HCT116 (cell line): ENCODE measurements around the gene ZNF516. TPM values are rescaled to one million over a fixed set of nuclear protein-coding genes. Genes with fewer than 3 reads are reported as not detected.

ENCODE experiments used
- ATAC-seq: fragments of 200-7000 bp; cut with Tn5 transposase; 2 replicates; pipeline ENCODE4 v1.9.1; 2020; ENCODE audit warnings: mild to moderate bottlenecking, moderate library complexity
- BruUV-seq: library from RNA; stranded (reverse); fragments of 400-500 nt; replicated peaks from 2 replicates; lab custom pipeline; 2021; lab: Mats Ljungman, UMichigan
- CTCF ChIA-PET: fragments of 300-600 bp; sonication (Branson Sonifier 250); formaldehyde crosslinking; loops from one replicate; lab custom pipeline; 2021; ENCODE audit warnings: antibody characterized with exemption; lab: Charles Lee
- POLR2A ChIA-PET: fragments of 300-600, 350-600 bp; sonication (Branson Sonifier 250); formaldehyde crosslinking; loops from one replicate; lab custom pipeline; 2021; ENCODE audit warnings: antibody characterized with exemption; lab: Charles Lee
- RAD21 ChIA-PET, 2 experiments: fragments of 300-600 bp; sonication (Branson Sonifier 250); formaldehyde crosslinking; loops; one replicate each; lab custom pipeline; 2023; ENCODE audit warnings: low total read pairs in 2 of 2; ENCODE audit not compliant: uncharacterized antibody in 2 of 2, unreplicated experiment in 2 of 2, low non-redundant PET in 1 of 2; lab: Charles Lee
- DNase-seq: peaks from one replicate; pipeline ENCODE4 v3.0.0-alpha.2; 2010; ENCODE audit warnings: low read depth, low spot score
- H2AFZ ChIP-seq: fragments of 200-600 bp; shearing (Covaris generic), sonication (generic); 2 replicates; pipeline ENCODE4 v1.6.1; 2017; ENCODE audit warnings: low read depth, mixed run types, mixed read lengths, antibody characterized with exemption, low read length; ENCODE audit not compliant: poor library complexity, severe bottlenecking
- H3K27ac ChIP-seq: 2 replicates; pipeline ENCODE4 v1.5.1; 2012; ENCODE audit warnings: low read depth, low read length
- H3K27me3 ChIP-seq: fragments of 200-600 bp; sonication (generic); 2 replicates; pipeline ENCODE4 v1.6.1; 2016; ENCODE audit warnings: mixed run types, low read length, mixed read lengths; ENCODE audit not compliant: insufficient read depth
- H3K36me3 ChIP-seq, 2 experiments: fragments of 200-500 bp in 1 of 2; fragments of 200-600 bp in 1 of 2; sonication (Bioruptor generic) in 1 of 2; sonication (generic) in 1 of 2; 2 replicates each; pipeline versions ENCODE4 v1.5.1 to v1.6.1; 2014 to 2016; ENCODE audit warnings: low read length in 2 of 2, inconsistent platforms in 1 of 2, mixed read lengths in 1 of 2, mixed run types in 1 of 2; ENCODE audit not compliant: insufficient read depth in 2 of 2, control insufficient read depth in 1 of 2
- H3K4me1 ChIP-seq, 2 experiments: fragments of 200-600 bp in 1 of 2; sonication (generic) in 1 of 2; 2 replicates each; pipeline versions ENCODE4 v1.5.1 to v1.6.1; 2012 to 2017; ENCODE audit warnings: low read length in 2 of 2, inconsistent platforms in 1 of 2, mild to moderate bottlenecking in 1 of 2, mixed read lengths in 1 of 2, mixed run types in 1 of 2, moderate library complexity in 1 of 2; ENCODE audit not compliant: insufficient read depth in 2 of 2, control insufficient read depth in 1 of 2
- H3K4me2 ChIP-seq: fragments of 200-600 bp; sonication (generic); 2 replicates; pipeline ENCODE4 v1.6.1; 2017; ENCODE audit warnings: mixed run types, low read length, mixed read lengths
- H3K4me3 ChIP-seq, 2 experiments: fragments of 200-600 bp in 1 of 2; sonication (generic) in 1 of 2; replicated peaks in 1 of 2; 2 replicates each; pipeline ENCODE4 v1.5.1; 2011 to 2016; ENCODE audit warnings: low read length in 2 of 2, control low read depth in 1 of 2, low read depth in 1 of 2, mild to moderate bottlenecking in 1 of 2, mixed read lengths in 1 of 2, mixed run types in 1 of 2
- H3K79me2 ChIP-seq: fragments of 200-600 bp; sonication (generic); 2 replicates; pipeline ENCODE4 v1.6.1; 2017; ENCODE audit warnings: mild to moderate bottlenecking, mixed run types, low read length, moderate library complexity, mixed read lengths; ENCODE audit not compliant: insufficient read depth
- H3K9ac ChIP-seq: fragments of 200-600 bp; sonication (generic); 2 replicates; pipeline ENCODE4 v1.6.1; 2016; ENCODE audit warnings: low read length, mixed read lengths
- H3K9me2 ChIP-seq: fragments of 200-600 bp; sonication (generic), shearing (Covaris generic); 2 replicates; pipeline ENCODE4 v1.6.1; 2017; ENCODE audit warnings: mixed run types, mild to moderate bottlenecking, moderate library complexity; ENCODE audit not compliant: insufficient read depth
- H3K9me3 ChIP-seq, 2 experiments: fragments of 200-500 bp in 1 of 2; fragments of 200-600 bp in 1 of 2; sonication (Bioruptor generic) in 1 of 2; sonication (generic) in 1 of 2; 2 replicates each; pipeline ENCODE4 v1.6.1; 2014 to 2017; ENCODE audit warnings: low read length in 2 of 2, mixed read lengths in 2 of 2, inconsistent platforms in 1 of 2, low read depth in 1 of 2, mild to moderate bottlenecking in 1 of 2, mixed run types in 1 of 2, moderate library complexity in 1 of 2; ENCODE audit not compliant: control insufficient read depth in 1 of 2, insufficient read depth in 1 of 2
- H4K20me1 ChIP-seq: fragments of 200-600 bp; sonication (generic), shearing (Covaris generic); 2 replicates; pipeline ENCODE4 v1.6.1; 2017; ENCODE audit warnings: mixed run types, mild to moderate bottlenecking, moderate library complexity; ENCODE audit not compliant: insufficient read depth
- EGR1 ChIP-seq: IDR thresholded peaks from 2 replicates; pipeline ENCODE4 v1.6.1; 2012; ENCODE audit warnings: low read depth
- ELF1 ChIP-seq: IDR thresholded peaks from 2 replicates; pipeline ENCODE4 v1.6.1; 2012; ENCODE audit warnings: low read depth, borderline replicate concordance
- EZH2 ChIP-seq: fragments of 200-600 bp; sonication (generic); IDR thresholded peaks from 2 replicates; pipeline ENCODE4 v1.6.1; 2017; ENCODE audit warnings: antibody characterized with exemption, mixed run types
- FOSL1 ChIP-seq: IDR thresholded peaks from 2 replicates; pipeline ENCODE4 v1.6.1; 2012; ENCODE audit warnings: low read depth
- JUND ChIP-seq: IDR thresholded peaks from 2 replicates; pipeline ENCODE4 v1.6.1; 2012
- POLR2AphosphoS5 ChIP-seq: IDR thresholded peaks from 2 replicates; pipeline ENCODE4 v1.6.1; 2011; ENCODE audit warnings: mild to moderate bottlenecking, low read depth, low read length, moderate library complexity
- SIN3A ChIP-seq: IDR thresholded peaks from 2 replicates; pipeline ENCODE4 v1.6.1; 2012; ENCODE audit warnings: low read depth
- SP1 ChIP-seq: IDR thresholded peaks from 2 replicates; pipeline ENCODE4 v1.6.1; 2012; ENCODE audit warnings: low read depth
- SRF ChIP-seq: IDR thresholded peaks from 2 replicates; pipeline ENCODE4 v1.6.1; 2012; ENCODE audit warnings: low read depth
- TCF7L2 ChIP-seq: IDR thresholded peaks from 2 replicates; pipeline ENCODE4 v1.7.0; 2011; ENCODE audit warnings: borderline replicate concordance, inconsistent platforms; ENCODE audit not compliant: insufficient read depth, insufficient read length; ENCODE audit errors: extremely low read depth
- YY1 ChIP-seq: IDR thresholded peaks from 2 replicates; pipeline ENCODE4 v1.6.1; 2011; ENCODE audit warnings: low read length, low read depth, moderate library complexity, mild to moderate bottlenecking; ENCODE audit not compliant: insufficient replicate concordance; ENCODE audit errors: extremely low read depth
- ZFX ChIP-seq: fragments of 450-650 bp; IDR thresholded peaks from 2 replicates; pipeline ENCODE4 v1.6.1; 2017
- intact Hi-C: fragments of 100-400 bp; cut with micrococcal nuclease; formaldehyde crosslinking; loops from 2 replicates; pipeline ENCODE4 v1.10.0; 2022
- total RNA-seq: library from RNA; stranded (reverse); gene quantifications from one replicate; pipeline ENCODE4 v1.2.1, GENCODE V29; 2021; ENCODE audit not compliant: unreplicated experiment
- TF ChIP-seq, protein P1 (sequence below): IDR thresholded peaks from 2 replicates; pipeline ENCODE4 v1.6.1; 2011; ENCODE audit warnings: mild to moderate bottlenecking, low read length, moderate library complexity; ENCODE audit not compliant: insufficient replicate concordance; ENCODE audit errors: extremely low read depth
- TF ChIP-seq, protein P2 (sequence below): IDR thresholded peaks from 2 replicates; pipeline ENCODE4 v1.6.1; 2012; ENCODE audit warnings: low read depth
- TF ChIP-seq, protein P3 (sequence below): IDR thresholded peaks from 2 replicates; pipeline ENCODE4 v1.6.1; 2012

The ZNF516 gene
- total RNA-seq, 1 experiment from 2014 or later = 32.0 TPM

DNA sequence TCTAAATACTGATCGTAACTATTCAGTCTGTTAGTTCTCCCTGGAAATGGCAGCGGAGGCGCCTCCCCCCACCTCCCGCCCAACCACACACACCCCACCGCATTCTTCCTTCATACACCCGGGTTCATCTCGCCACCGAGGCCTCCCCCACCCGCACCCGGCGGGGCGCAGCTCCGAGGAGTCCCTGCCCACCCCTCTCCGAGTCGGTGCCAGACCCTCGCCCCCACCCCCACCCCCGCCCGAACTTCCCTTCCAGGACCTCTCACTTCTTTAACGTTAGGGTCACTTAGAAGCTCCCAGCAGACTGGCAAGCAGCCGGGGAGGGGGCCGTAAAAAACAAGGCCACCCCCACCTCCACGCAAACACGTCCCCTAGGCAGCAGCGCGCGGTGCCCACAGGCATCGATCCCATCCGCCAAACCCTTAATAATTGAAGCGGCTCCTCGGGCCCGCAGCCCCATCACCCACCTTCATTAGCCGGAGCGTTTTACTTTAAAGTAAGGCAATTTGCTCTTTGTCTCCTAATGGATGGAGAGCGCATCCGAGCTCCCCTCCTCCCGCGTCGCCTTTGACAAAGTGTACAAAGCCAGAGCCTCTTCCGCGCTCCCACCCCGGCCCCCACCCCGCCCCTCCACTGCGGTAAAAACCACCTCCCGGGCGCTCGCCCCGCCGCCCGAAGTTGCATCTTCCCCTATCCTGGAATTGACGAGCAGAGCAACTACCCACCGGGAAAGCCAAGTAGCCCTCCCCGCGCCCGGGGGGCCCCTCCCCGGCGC is 624 bp downstream of the ZNF516 start:
- RAD21 ChIA-PET = no interaction called here
- no peak for ATAC-seq
- DNase-seq = no peak
- H3K9me3 ChIP-seq = no peaks in the 10 kb centered on the region
- no TSS peak for BruUV-seq
- H3K4me1 ChIP-seq = peaks cover 0 to 37% of the 10 kb centered on the region in 2 experiments; a peak in 2 of 4 replicates
- peak overlapping the region; percentile 72 for H3K9ac ChIP-seq
- peak overlapping the region; percentile 80 for H2AFZ ChIP-seq
- H3K27ac ChIP-seq = peak overlapping the region; percentile 47; the same call in 1 of the 2 replicates
- H3K9me2 ChIP-seq = no peaks in the 10 kb centered on the region
- no peaks in the 10 kb centered on the region for H4K20me1 ChIP-seq
- CTCF ChIA-PET = no interaction called here
- H3K27me3 ChIP-seq = no peaks in the 10 kb centered on the region
- intact Hi-C loops = loop anchor here (1.0 to 10.0 kb wide), 4 partner anchors 12 to 310 kb away; no protein-coding TSS in a partner anchor
- H3K4me2 ChIP-seq = peak overlapping the region; percentile 98
- TF ChIP-seq, protein P1, sequence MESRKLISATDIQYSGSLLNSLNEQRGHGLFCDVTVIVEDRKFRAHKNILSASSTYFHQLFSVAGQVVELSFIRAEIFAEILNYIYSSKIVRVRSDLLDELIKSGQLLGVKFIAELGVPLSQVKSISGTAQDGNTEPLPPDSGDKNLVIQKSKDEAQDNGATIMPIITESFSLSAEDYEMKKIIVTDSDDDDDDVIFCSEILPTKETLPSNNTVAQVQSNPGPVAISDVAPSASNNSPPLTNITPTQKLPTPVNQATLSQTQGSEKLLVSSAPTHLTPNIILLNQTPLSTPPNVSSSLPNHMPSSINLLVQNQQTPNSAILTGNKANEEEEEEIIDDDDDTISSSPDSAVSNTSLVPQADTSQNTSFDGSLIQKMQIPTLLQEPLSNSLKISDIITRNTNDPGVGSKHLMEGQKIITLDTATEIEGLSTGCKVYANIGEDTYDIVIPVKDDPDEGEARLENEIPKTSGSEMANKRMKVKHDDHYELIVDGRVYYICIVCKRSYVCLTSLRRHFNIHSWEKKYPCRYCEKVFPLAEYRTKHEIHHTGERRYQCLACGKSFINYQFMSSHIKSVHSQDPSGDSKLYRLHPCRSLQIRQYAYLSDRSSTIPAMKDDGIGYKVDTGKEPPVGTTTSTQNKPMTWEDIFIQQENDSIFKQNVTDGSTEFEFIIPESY = no peak
- TF ChIP-seq TCF7L2 = no peak
- no peak for TF ChIP-seq EZH2
- TF ChIP-seq SIN3A = no peak
- TF ChIP-seq ELF1 = no peak
- no peak for TF ChIP-seq EGR1
- no peak for TF ChIP-seq FOSL1
- no peak; the same call in 1 of the 2 replicates for TF ChIP-seq POLR2AphosphoS5
- TF ChIP-seq, protein P2, sequence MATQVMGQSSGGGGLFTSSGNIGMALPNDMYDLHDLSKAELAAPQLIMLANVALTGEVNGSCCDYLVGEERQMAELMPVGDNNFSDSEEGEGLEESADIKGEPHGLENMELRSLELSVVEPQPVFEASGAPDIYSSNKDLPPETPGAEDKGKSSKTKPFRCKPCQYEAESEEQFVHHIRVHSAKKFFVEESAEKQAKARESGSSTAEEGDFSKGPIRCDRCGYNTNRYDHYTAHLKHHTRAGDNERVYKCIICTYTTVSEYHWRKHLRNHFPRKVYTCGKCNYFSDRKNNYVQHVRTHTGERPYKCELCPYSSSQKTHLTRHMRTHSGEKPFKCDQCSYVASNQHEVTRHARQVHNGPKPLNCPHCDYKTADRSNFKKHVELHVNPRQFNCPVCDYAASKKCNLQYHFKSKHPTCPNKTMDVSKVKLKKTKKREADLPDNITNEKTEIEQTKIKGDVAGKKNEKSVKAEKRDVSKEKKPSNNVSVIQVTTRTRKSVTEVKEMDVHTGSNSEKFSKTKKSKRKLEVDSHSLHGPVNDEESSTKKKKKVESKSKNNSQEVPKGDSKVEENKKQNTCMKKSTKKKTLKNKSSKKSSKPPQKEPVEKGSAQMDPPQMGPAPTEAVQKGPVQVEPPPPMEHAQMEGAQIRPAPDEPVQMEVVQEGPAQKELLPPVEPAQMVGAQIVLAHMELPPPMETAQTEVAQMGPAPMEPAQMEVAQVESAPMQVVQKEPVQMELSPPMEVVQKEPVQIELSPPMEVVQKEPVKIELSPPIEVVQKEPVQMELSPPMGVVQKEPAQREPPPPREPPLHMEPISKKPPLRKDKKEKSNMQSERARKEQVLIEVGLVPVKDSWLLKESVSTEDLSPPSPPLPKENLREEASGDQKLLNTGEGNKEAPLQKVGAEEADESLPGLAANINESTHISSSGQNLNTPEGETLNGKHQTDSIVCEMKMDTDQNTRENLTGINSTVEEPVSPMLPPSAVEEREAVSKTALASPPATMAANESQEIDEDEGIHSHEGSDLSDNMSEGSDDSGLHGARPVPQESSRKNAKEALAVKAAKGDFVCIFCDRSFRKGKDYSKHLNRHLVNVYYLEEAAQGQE = no peak
- no peak for TF ChIP-seq JUND
- TF ChIP-seq SRF = no peak
- no peak for TF ChIP-seq SP1
- no peak for TF ChIP-seq ZFX
- TF ChIP-seq, protein P3, sequence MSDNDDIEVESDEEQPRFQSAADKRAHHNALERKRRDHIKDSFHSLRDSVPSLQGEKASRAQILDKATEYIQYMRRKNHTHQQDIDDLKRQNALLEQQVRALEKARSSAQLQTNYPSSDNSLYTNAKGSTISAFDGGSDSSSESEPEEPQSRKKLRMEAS = no peak
- TF ChIP-seq YY1 = no peak
- H3K36me3 ChIP-seq = no peaks in the 10 kb centered on the region
- peak overlapping the region; percentile 68 to 76 for H3K4me3 ChIP-seq
- H3K79me2 ChIP-seq = peaks cover 11% of the 10 kb centered on the region; the same call in 1 of the 2 replicates
- POLR2A ChIA-PET = interaction anchor here (1.5 to 1.7 kb wide), 2 partner anchors 8 to 13 kb away, joined by 5 to 8 read pairs; no protein-coding TSS in a partner anchor
